MCF 10A (cell line): ENCODE data around the gene HMGCS1. TPM values are rescaled to one million over a fixed set of nuclear protein-coding genes. Genes with fewer than 3 reads are reported as not detected.

Experiments used
- BruUV-seq: library from RNA; stranded (reverse); fragments of 400-500 nt; replicated peaks from 2 replicates; lab custom pipeline; 2021; lab: Mats Ljungman, UMichigan
- CTCF ChIA-PET: fragments of 300-600 bp; sonication (Branson Sonifier 250); formaldehyde crosslinking; extraction: SDS; loops from one replicate; lab custom pipeline; 2021; ENCODE audit warnings: antibody characterized with exemption, inconsistent platforms; lab: Yijun Ruan, JAX
- POLR2A ChIA-PET: fragments of 300-600, 350-650 bp; sonication (Branson Sonifier 250); formaldehyde crosslinking; extraction: SDS; loops from one replicate; lab custom pipeline; 2020; ENCODE audit warnings: antibody characterized with exemption, inconsistent platforms; lab: Yijun Ruan, JAX
- DNase-seq: peaks from one replicate; pipeline ENCODE4 v3.0.0-alpha.2; 2018; ENCODE audit not compliant: unreplicated experiment
- H3K27ac Mint-ChIP-seq: one replicate; pipeline ENCODE4 v1.8.0; 2022; ENCODE audit warnings: mild to moderate bottlenecking, low read depth, mixed read lengths; ENCODE audit not compliant: unreplicated experiment
- H3K27me3 Mint-ChIP-seq: one replicate; pipeline ENCODE4 v1.8.0; 2022; ENCODE audit warnings: mixed read lengths; ENCODE audit not compliant: insufficient read depth, unreplicated experiment
- H3K36me3 Mint-ChIP-seq: one replicate; pipeline ENCODE4 v1.8.0; 2022; ENCODE audit warnings: mild to moderate bottlenecking, moderate library complexity, mixed read lengths; ENCODE audit not compliant: insufficient read depth, unreplicated experiment
- H3K4me1 Mint-ChIP-seq: one replicate; pipeline ENCODE4 v1.8.0; 2022; ENCODE audit warnings: mixed read lengths; ENCODE audit not compliant: insufficient read depth, unreplicated experiment
- H3K4me3 Mint-ChIP-seq: one replicate; pipeline ENCODE4 v1.8.0; 2022; ENCODE audit warnings: mild to moderate bottlenecking, moderate library complexity, mixed read lengths; ENCODE audit not compliant: unreplicated experiment
- H3K9me3 Mint-ChIP-seq: one replicate; pipeline ENCODE4 v1.8.0; 2022; ENCODE audit warnings: mixed read lengths; ENCODE audit not compliant: unreplicated experiment
- intact Hi-C: fragments of 100-400 bp; cut with micrococcal nuclease; formaldehyde crosslinking; loops from 2 replicates; pipeline ENCODE4 v1.14.1; 2022
- total RNA-seq: library from RNA; stranded (reverse); gene quantifications from 2 replicates; pipeline ENCODE4 v1.2.3, GENCODE V29; 2022
- TF ChIP-seq, protein P1 (sequence below): fragments of 200-600 bp; IDR thresholded peaks from one replicate; pipeline ENCODE4 v1.8.0; 2022; ENCODE audit warnings: antibody characterized with exemption, mild to moderate bottlenecking; ENCODE audit not compliant: unreplicated experiment

HMGCS1 gene
- total RNA-seq, 1 experiment from 2014 or later: 36.2 TPM

- intact Hi-C loops: no loop called here
- POLR2A ChIA-PET: interaction anchor here (0.7 to 1.3 kb wide), 2 partner anchors 8 to 131 kb away, joined by 3 read pairs; no protein-coding TSS in a partner anchor
- CTCF ChIA-PET: no interaction called here
These were observed 39.7 kb upstream of the HMGCS1 start for GRCh38 chr5:43352915-43353314.

DNA sequence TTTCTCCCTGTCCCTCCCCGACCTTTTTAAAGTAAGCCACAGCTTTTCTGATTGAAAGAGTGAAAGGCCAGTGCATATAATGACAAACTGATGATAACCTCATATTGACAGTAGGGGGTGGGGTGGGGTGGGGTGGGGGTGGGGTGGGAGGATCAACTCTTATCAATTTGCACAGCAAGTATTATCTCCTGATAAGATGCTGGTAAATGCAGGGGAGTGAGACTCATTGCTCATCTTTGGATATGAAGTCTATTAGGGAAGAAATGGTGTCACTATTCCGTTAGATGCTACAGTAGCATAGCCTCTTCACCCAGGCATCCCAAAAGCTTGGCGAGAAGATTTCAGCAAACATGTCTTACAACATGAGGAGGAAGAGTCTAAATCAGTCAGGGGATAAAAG lies 38.9 kb upstream of the HMGCS1 start:
- no TSS peak for BruUV-seq

More at GRCh38 chr5:43352915-43353314, 39.7 kb upstream of the HMGCS1 start:
- Mint-ChIP-seq H3K27me3 (no peaks in the 10 kb centered on the region), H3K4me3 (no peak overlapping the region), H3K36me3 (no peaks in the 10 kb centered on the region), H3K4me1 (no peaks in the 10 kb centered on the region), H3K9me3 (no peaks in the 10 kb centered on the region), H3K27ac (no peak overlapping the region)
- TF ChIP-seq, protein P1, sequence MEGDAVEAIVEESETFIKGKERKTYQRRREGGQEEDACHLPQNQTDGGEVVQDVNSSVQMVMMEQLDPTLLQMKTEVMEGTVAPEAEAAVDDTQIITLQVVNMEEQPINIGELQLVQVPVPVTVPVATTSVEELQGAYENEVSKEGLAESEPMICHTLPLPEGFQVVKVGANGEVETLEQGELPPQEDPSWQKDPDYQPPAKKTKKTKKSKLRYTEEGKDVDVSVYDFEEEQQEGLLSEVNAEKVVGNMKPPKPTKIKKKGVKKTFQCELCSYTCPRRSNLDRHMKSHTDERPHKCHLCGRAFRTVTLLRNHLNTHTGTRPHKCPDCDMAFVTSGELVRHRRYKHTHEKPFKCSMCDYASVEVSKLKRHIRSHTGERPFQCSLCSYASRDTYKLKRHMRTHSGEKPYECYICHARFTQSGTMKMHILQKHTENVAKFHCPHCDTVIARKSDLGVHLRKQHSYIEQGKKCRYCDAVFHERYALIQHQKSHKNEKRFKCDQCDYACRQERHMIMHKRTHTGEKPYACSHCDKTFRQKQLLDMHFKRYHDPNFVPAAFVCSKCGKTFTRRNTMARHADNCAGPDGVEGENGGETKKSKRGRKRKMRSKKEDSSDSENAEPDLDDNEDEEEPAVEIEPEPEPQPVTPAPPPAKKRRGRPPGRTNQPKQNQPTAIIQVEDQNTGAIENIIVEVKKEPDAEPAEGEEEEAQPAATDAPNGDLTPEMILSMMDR: no peak
- no peak for DNase-seq
- no TSS peak for BruUV-seq

GRCh38 chr5:43348861-43349363 lies 35.7 kb upstream of the HMGCS1 start:
- intact Hi-C loops: no loop called here
- H3K4me3 Mint-ChIP-seq: no peak overlapping the region
- H3K4me1 Mint-ChIP-seq: no peaks in the 10 kb centered on the region
- H3K36me3 Mint-ChIP-seq: no peaks in the 10 kb centered on the region
- no peaks in the 10 kb centered on the region for H3K27me3 Mint-ChIP-seq
- no peaks in the 10 kb centered on the region for H3K9me3 Mint-ChIP-seq
- TF ChIP-seq, protein P1: no peak
- DNase-seq: no peak
- ChIA-PET CTCF (interaction anchor here (0.7 to 1.2 kb wide), 3 partner anchors 33 to 196 kb away, joined by 3 read pairs; no protein-coding TSS in a partner anchor), POLR2A (no interaction called here)
- BruUV-seq: no TSS peak
- no peak overlapping the region for H3K27ac Mint-ChIP-seq

More for the DNA sequence above, 38.9 kb upstream of the HMGCS1 start:
- no peak overlapping the region for H3K4me3 Mint-ChIP-seq
- intact Hi-C loops: no loop called here
- no peak for DNase-seq
- H3K27me3 Mint-ChIP-seq: no peaks in the 10 kb centered on the region
- no peak overlapping the region for H3K27ac Mint-ChIP-seq
- no peaks in the 10 kb centered on the region for H3K9me3 Mint-ChIP-seq
- POLR2A ChIA-PET: interaction anchor here (1.0 to 1.5 kb wide), 4 partner anchors 9 to 74 kb away, joined by 3 to 7 read pairs (median 4); partner anchors contain the start of gene HMGCS1
- CTCF ChIA-PET: interaction anchor here (2.8 kb wide), 1 partner anchor 37 kb away, joined by 10 read pairs; no protein-coding TSS in a partner anchor
- no peaks in the 10 kb centered on the region for H3K36me3 Mint-ChIP-seq
- no peaks in the 10 kb centered on the region for H3K4me1 Mint-ChIP-seq
- TF ChIP-seq, protein P1: no peak

DNA sequence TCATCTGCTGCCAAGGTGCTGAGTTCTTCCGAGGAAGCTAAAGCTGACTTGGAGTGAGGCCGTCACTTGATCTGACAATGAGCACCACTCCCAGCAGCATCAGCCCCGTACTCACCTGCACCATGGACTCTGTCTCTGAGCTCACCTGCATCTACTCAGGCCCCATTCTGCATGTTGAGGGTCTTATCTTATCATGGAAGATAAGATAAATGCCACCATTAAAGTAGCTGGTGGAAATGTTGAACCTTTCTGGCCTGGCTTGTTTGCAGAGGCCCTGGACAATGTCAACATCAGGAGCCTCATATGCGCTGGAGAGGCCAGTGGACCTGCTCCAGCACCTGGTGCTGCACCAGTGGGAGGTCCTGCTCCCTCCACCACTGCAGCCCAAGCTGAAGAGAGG lies 35.0 kb upstream of the HMGCS1 start:
- no peak for DNase-seq
- H3K4me1 Mint-ChIP-seq: no peaks in the 10 kb centered on the region
- H3K36me3 Mint-ChIP-seq: no peaks in the 10 kb centered on the region
- no peaks in the 10 kb centered on the region for H3K9me3 Mint-ChIP-seq
- BruUV-seq: no TSS peak
- TF ChIP-seq, protein P1: no peak
- ChIA-PET CTCF (interaction anchor here (1.2 kb wide), 1 partner anchor 32 kb away, joined by 3 read pairs; no protein-coding TSS in a partner anchor), POLR2A (interaction anchor here (0.9 kb wide), 1 partner anchor 34 kb away, joined by 3 read pairs; no protein-coding TSS in a partner anchor)
- H3K27me3 Mint-ChIP-seq: no peaks in the 10 kb centered on the region
- intact Hi-C loops: no loop called here
- H3K4me3 Mint-ChIP-seq: no peak overlapping the region
- H3K27ac Mint-ChIP-seq: no peak overlapping the region
